BLaER1 treated with 17β-estradiol and CSF1 and Interleukin-3, amounts not matched to agents 10 nM and 100 nM (cell line): ENCODE measurements around the gene ADCY3.

ENCODE experiments used
- H3K27ac ChIP-seq, 11 experiments: shearing (Covaris generic); formaldehyde crosslinking; 2 replicates each; pipeline ENCODE4 v1.8.1; 2022
- H3K27me3 ChIP-seq, 11 experiments: shearing (Covaris generic); formaldehyde crosslinking; 2 replicates each; pipeline ENCODE4 v1.8.1; 2022
- H3K36me3 ChIP-seq, 11 experiments: shearing (Covaris generic); formaldehyde crosslinking; 2 replicates each; pipeline ENCODE4 v1.8.1; 2022
- H3K4me1 ChIP-seq, 10 experiments: shearing (Covaris generic); formaldehyde crosslinking; 2 replicates each; pipeline ENCODE4 v1.8.1; 2022
- H3K4me2 ChIP-seq, 11 experiments: shearing (Covaris generic); formaldehyde crosslinking; 2 replicates each; pipeline ENCODE4 v1.8.1; 2022
- H3K4me3 ChIP-seq, 10 experiments: shearing (Covaris generic); formaldehyde crosslinking; 2 replicates each; pipeline ENCODE4 v1.8.1; 2022
- H3K9ac ChIP-seq, 11 experiments: shearing (Covaris generic); formaldehyde crosslinking; 2 replicates each; pipeline ENCODE4 v1.8.1; 2022
- H3K9me3 ChIP-seq, 11 experiments: shearing (Covaris generic); formaldehyde crosslinking; replicated peaks in 1 of 11; 2 replicates each; pipeline ENCODE4 v1.8.1; 2022
- H4K20me1 ChIP-seq, 11 experiments: shearing (Covaris generic); formaldehyde crosslinking; 2 replicates each; pipeline ENCODE4 v1.8.1; 2022
- Cebpa-rat ChIP-seq, 11 experiments: shearing (Covaris generic); IDR thresholded peaks; 2 replicates each; pipeline ENCODE4 v1.8.1; 2022

Gene ADCY3

DNA sequence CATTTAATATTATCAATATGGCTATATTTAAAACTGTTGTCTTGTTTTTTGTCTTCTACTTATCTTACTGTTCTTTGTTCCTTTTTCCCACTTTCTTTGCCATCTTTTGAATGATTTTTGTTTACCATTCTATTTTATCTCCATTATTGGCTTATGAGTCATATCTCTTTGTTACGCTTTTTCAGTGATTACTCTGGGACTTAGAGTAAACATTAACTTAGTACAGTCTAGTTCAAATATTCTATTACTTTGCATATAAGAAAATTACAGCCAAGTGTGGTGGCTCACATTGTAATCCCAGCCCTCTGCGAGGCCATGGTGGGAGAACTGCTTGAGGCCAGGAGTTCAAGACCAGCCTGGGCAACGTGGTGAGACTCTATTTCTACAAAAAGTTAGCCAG, 26.1 kb downstream of the ADCY3 start:
- H3K4me3 ChIP-seq = no peak overlapping the region
- peaks cover 0 to 8% (median 6%) of the 10 kb centered on the region in 10 experiments; a peak in 13 of 20 replicates for H3K4me1 ChIP-seq
- H3K9me3 ChIP-seq = peaks cover 72 to 79% (median 75%) of the 10 kb centered on the region in 11 experiments
- no peaks in the 10 kb centered on the region for H3K27me3 ChIP-seq
- H4K20me1 ChIP-seq = no peaks in the 10 kb centered on the region
- no peak for TF ChIP-seq Cebpa-rat (IDR thresholded peaks at IDR 0.05)
- peaks cover 23 to 68% (median 59%) of the 10 kb centered on the region in 11 experiments for H3K36me3 ChIP-seq
- H3K27ac ChIP-seq = no peak overlapping the region
- H3K9ac ChIP-seq = no peak overlapping the region
- no peak overlapping the region for H3K4me2 ChIP-seq

DNA sequence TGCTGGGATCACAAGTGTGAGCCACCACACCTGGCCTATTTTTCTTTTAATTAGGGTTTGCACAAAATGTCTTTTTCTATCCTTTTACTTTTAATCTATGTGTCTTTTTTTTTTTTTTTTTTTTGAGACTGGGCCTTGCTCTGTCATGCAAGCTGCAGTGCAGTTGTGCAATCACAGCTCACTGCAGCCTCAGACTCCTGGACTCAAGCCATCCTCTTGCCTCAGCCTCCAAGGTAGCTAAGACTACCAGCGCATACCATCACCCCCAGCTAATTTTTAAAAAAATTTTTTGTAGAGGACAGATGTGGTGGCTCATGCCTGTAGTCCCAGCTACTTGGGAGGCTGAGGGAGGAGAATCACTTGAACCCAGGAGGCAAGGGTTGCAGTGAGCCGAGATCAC, 27.1 kb downstream of the ADCY3 start:
- Histone ChIP-seq H4K20me1 (no peaks in the 10 kb centered on the region), H3K27me3 (no peaks in the 10 kb centered on the region), H3K4me2 (no peak overlapping the region), H3K36me3 (peaks cover 18 to 58% (median 49%) of the 10 kb centered on the region in 11 experiments), H3K4me3 (0 out of 20 replicates have a peak overlapping the region, but pooled peaks of 1 of the 10 experiments have one; percentile 14), H3K4me1 (peaks cover 0 to 18% (median 16%) of the 10 kb centered on the region in 10 experiments; a peak in 18 of 20 replicates), H3K9ac (no peak overlapping the region), H3K9me3 (peaks cover 62 to 69% (median 65%) of the 10 kb centered on the region in 11 experiments), H3K27ac (no peak overlapping the region)
- TF ChIP-seq Cebpa-rat (IDR thresholded peaks at IDR 0.05) = no peak

DNA sequence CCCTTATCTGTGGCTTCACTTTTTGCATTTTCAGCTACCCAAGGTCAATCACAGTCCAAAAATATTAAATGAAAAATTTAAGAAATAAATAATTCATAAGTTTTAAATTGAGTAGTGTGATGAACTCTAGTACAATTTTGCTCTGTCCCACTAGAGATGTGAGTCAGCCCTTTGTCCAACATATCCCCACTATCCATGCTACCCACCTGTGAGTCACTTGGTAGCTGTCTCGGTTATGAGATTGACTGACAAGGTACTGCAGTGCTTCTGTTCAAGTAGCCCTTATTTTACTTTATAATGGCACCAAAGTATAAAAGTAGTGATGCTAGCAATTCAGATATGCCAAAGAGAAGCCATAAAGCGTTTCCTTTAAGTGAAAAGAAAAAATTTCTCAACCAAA, 28.8 kb downstream of the ADCY3 start:
- Histone ChIP-seq H3K9me3 (peaks cover 45 to 51% (median 48%) of the 10 kb centered on the region in 11 experiments), H3K27me3 (no peaks in the 10 kb centered on the region), H3K9ac (no peak overlapping the region), H3K4me3 (no peak overlapping the region), H3K27ac (no peak overlapping the region), H3K4me2 (no peak overlapping the region), H4K20me1 (no peaks in the 10 kb centered on the region), H3K4me1 (peaks cover 15 to 35% (median 33%) of the 10 kb centered on the region in 10 experiments), H3K36me3 (peaks cover under 1 to 40% (median 32%) of the 10 kb centered on the region in 11 experiments)
- TF ChIP-seq Cebpa-rat (IDR thresholded peaks at IDR 0.05) = no peak

DNA sequence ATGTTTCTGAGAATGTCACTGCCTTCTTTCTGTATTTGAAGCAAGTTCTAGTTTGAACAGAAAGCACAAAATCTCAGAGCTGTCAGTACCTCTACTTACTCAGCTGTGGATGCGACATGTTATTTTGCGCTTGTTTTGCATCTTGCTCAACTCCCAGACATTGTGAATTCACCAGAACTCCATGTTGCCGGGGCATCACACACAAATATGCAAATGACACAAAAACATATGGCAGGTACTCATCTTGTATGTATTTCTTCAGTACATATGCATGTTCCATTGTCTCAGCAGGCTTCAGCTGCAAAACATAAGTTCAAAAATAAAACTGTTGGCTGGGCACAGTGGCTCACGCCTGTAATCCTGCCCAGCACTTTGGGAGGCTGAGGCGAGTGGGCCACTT, 30.8 kb downstream of the ADCY3 start:
- no peak overlapping the region for H3K4me3 ChIP-seq
- H3K27ac ChIP-seq = no peak overlapping the region
- no peak overlapping the region for H3K9ac ChIP-seq
- H3K9me3 ChIP-seq = peaks cover 25 to 32% (median 28%) of the 10 kb centered on the region in 11 experiments
- peaks cover 35 to 55% (median 53%) of the 10 kb centered on the region in 10 experiments for H3K4me1 ChIP-seq
- TF ChIP-seq Cebpa-rat (IDR thresholded peaks at IDR 0.05) = no peak
- peak overlapping the region in 6 of 11 experiments; percentile 24 to 90 (median 78); a peak in 7 of 22 replicates for H3K4me2 ChIP-seq
- H4K20me1 ChIP-seq = no peaks in the 10 kb centered on the region
- no peaks in the 10 kb centered on the region for H3K27me3 ChIP-seq
- H3K36me3 ChIP-seq = peaks cover 0 to 23% (median 16%) of the 10 kb centered on the region in 11 experiments; a peak in 13 of 22 replicates

DNA sequence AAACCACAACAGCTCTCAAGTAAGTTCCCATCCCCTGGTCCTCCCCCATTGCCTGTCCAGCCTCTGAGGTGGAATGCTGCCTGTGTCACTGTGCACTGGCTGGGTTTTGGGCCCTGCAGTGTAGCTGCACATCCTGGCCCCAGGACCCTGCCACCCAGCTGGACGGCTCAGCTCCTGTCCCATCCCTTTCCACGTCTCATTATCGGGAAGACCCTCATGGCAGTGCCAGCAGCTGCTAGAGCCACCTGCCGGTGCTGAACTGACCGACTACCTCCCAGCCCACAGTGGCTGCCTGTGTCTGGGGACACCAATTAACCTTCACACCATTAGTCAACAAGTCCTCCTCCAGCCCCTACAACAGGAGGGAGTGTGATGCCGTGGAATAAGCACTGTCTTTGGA, 31.9 kb downstream of the ADCY3 start:
- H3K9me3 ChIP-seq = peaks cover 15 to 21% (median 18%) of the 10 kb centered on the region in 11 experiments
- H4K20me1 ChIP-seq = no peaks in the 10 kb centered on the region; a peak in 1 of 22 replicates
- peak overlapping the region in 10 of 11 experiments; percentile 72 to 95 (median 90); a peak in 17 of 22 replicates for H3K4me2 ChIP-seq
- H3K9ac ChIP-seq = no peak overlapping the region
- peaks cover 0 to 14% (median 8%) of the 10 kb centered on the region in 11 experiments; a peak in 9 of 22 replicates for H3K36me3 ChIP-seq
- H3K27ac ChIP-seq = peak overlapping the region in 4 of 11 experiments; percentile 13 to 89 (median 86); a peak in 3 of 22 replicates
- H3K4me3 ChIP-seq = no peak overlapping the region
- H3K4me1 ChIP-seq = peaks cover 45 to 65% (median 63%) of the 10 kb centered on the region in 10 experiments
- no peaks in the 10 kb centered on the region for H3K27me3 ChIP-seq
- no peak for TF ChIP-seq Cebpa-rat (IDR thresholded peaks at IDR 0.05)

DNA sequence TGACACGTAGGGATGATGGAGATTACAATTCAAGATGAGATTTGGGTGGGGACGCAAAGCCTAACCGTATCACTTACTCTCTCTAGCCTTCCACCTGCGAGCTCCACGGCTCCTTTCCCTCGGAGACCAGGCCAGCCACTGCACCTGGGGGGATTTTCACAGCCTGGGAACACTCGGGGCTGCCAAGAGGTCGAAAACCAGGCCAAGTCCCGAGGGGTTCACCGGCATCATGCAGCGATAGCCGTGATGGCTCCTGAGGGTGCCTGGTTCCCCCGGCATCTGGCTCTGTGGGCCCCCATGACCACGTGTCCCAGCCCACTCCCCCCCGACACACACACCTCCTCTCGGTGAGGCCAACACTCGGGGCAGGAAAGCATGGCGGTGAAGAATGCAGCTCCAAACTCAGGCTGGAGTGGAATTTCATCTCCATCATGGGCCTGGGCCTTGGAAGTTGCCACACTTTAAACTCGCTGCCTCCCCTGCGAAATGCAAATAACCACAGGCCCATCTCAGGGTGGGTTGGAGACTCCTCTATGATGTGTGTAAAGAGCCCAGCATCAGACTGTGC, 32.6 kb downstream of the ADCY3 start:
- H3K27ac ChIP-seq = peak overlapping the region; percentile 67 to 89 (median 85); a peak in 21 of 22 replicates
- H3K27me3 ChIP-seq = no peaks in the 10 kb centered on the region
- peak overlapping the region in 9 of 10 experiments; percentile 30 to 61 (median 47); a peak in 14 of 20 replicates for H3K4me3 ChIP-seq
- peaks cover 0 to 11% (median under 1%) of the 10 kb centered on the region in 11 experiments; a peak in 7 of 22 replicates for H3K36me3 ChIP-seq
- peak overlapping the region; percentile 59 to 80 (median 77) for H3K9ac ChIP-seq
- H4K20me1 ChIP-seq = peaks cover 0 to 5% (median 0%) of the 10 kb centered on the region in 11 experiments; a peak in 2 of 22 replicates
- H3K4me2 ChIP-seq = peak overlapping the region; percentile 72 to 95 (median 90)
- no peak for TF ChIP-seq Cebpa-rat (IDR thresholded peaks at IDR 0.05)
- peaks cover 53 to 73% (median 71%) of the 10 kb centered on the region in 10 experiments for H3K4me1 ChIP-seq
- peaks cover 7 to 13% (median 10%) of the 10 kb centered on the region in 11 experiments; a peak in 21 of 22 replicates for H3K9me3 ChIP-seq

DNA sequence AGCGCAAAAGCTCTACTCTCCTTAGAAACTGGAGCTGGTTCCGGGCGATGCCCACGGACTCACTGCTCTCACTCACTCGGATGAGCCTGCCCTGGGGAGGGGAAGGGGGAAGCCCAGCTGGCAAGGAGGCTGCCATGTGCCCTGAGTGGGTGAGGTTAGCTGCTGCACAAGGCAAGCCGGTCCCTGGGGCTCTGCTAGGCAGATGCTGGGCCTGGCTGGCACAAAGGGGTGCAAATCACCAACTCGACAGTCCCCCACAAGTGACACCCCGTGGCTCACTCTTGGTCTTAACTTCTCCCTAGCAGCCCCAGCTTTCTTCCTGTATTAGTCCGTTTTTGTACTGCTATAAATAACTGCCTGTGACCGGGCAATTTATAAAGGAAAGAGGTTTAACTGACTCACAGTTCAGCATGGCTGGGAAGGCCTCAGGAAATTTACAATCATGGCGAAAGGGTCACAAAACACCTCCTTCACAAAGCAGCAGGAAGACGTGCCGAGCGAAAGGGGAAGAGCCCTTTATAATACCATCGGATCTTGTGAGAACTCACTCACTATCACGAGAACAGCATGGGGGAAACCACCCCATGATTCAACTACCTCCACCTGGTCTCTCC, 33.2 kb downstream of the ADCY3 start:
- Histone ChIP-seq H3K27ac (peak overlapping the region; percentile 67 to 89 (median 85)), H3K4me3 (peak overlapping the region in 9 of 10 experiments; percentile 30 to 61 (median 47); a peak in 18 of 20 replicates), H3K4me1 (peaks cover 59 to 79% (median 77%) of the 10 kb centered on the region in 10 experiments), H3K36me3 (peaks cover 0 to 9% (median 0%) of the 10 kb centered on the region in 11 experiments; a peak in 6 of 22 replicates), H3K4me2 (peak overlapping the region; percentile 72 to 95 (median 90)), H3K9ac (peak overlapping the region; percentile 59 to 80 (median 77)), H4K20me1 (peaks cover 0 to 5% (median 0%) of the 10 kb centered on the region in 11 experiments; a peak in 2 of 22 replicates), H3K27me3 (no peaks in the 10 kb centered on the region), H3K9me3 (peaks cover under 1 to 7% (median 4%) of the 10 kb centered on the region in 11 experiments; a peak in 19 of 22 replicates)
- TF ChIP-seq Cebpa-rat (IDR thresholded peaks at IDR 0.05) = no peak

DNA sequence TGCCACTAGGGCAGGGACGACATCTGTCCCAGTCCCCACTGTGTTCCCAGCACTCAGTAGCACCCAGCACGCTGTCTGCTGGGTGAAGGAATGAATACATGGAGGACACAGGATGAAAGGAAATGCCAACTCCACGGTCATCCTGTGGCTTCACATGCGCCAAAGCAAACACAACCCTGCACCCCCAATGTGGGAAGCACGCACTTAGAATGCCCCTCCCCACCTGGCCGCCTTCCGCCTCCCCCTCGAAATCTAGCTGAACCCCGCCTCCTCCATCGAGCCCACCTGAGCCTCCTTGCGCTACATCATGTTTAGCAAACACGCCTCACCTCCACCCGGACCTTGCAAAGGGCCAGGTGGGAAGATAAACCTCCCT, 33.9 kb downstream of the ADCY3 start:
- Histone ChIP-seq H3K27ac (peak overlapping the region; percentile 67 to 89 (median 85)), H3K27me3 (no peaks in the 10 kb centered on the region), H3K4me2 (peak overlapping the region; percentile 72 to 95 (median 90)), H4K20me1 (peaks cover 0 to 5% (median 0%) of the 10 kb centered on the region in 11 experiments; a peak in 3 of 22 replicates), H3K9ac (peak overlapping the region; percentile 59 to 80 (median 77); a peak in 20 of 22 replicates), H3K4me3 (peak overlapping the region in 9 of 10 experiments; percentile 30 to 61 (median 47); a peak in 16 of 20 replicates), H3K9me3 (peaks cover 0 to 7% (median 0%) of the 10 kb centered on the region in 11 experiments; a peak in 2 of 22 replicates), H3K4me1 (peaks cover 61 to 86% (median 84%) of the 10 kb centered on the region in 10 experiments), H3K36me3 (peaks cover 0 to 11% (median 0%) of the 10 kb centered on the region in 11 experiments; a peak in 7 of 22 replicates)
- TF ChIP-seq Cebpa-rat (IDR thresholded peaks at IDR 0.05) = no peak
